ENCODE measurements around the gene KCNJ6. TPM values are rescaled to one million over a fixed set of nuclear protein-coding genes. Genes with fewer than 3 reads are reported as not detected.

Gene KCNJ6
- total and polyA plus RNA-seq, 2 donors from 2014 or later, result 0.06 TPM; not detected in 1

GRCh38 chr21:37766129-37766528 is 150.1 kb downstream of the KCNJ6 start:
- Histone ChIP-seq H3K9me3 (ENCODE audit: control insufficient read depth in 2 of 3, insufficient read depth in 1 of 3, low read length in 3 of 3) (no peaks in the 10 kb centered on the region), H3K27ac (ENCODE audit: low read depth in 2 of 2, low read length in 2 of 2) (no peak overlapping the region), H3K36me3 (ENCODE audit: control insufficient read depth in 2 of 3, insufficient read depth in 3 of 3, low read length in 3 of 3) (no peaks in the 10 kb centered on the region), H3K9ac (ENCODE audit: low read length in 3 of 3) (no peak overlapping the region), H3K27me3 (ENCODE audit: control insufficient read depth, insufficient read depth, low read length) (no peaks in the 10 kb centered on the region), H3K4me3 (ENCODE audit: low read length in 3 of 3) (no peak overlapping the region), H3K4me1 (ENCODE audit: control insufficient read depth in 2 of 3, insufficient read depth in 2 of 3, low read depth in 1 of 3, low read length in 3 of 3) (no peaks in the 10 kb centered on the region)
- no peak for TF ChIP-seq CTCF (IDR thresholded peaks at IDR 0.05; ENCODE audit: borderline replicate concordance, extremely low read depth, insufficient read depth)
- DNase-seq, result no peak
- FAIRE-seq, result no peak
- intact Hi-C loops (cut with DNase I), result no loop called here

GRCh38 chr21:37765221-37765900 is 150.9 kb downstream of the KCNJ6 start:
- Histone ChIP-seq H3K27ac (ENCODE audit: low read depth in 2 of 2, low read length in 2 of 2) (no peak overlapping the region), H3K36me3 (ENCODE audit: control insufficient read depth in 2 of 3, insufficient read depth in 3 of 3, low read length in 3 of 3) (no peaks in the 10 kb centered on the region), H3K27me3 (ENCODE audit: control insufficient read depth, insufficient read depth, low read length) (no peaks in the 10 kb centered on the region), H3K9ac (ENCODE audit: low read length in 3 of 3) (no peak overlapping the region), H3K4me3 (ENCODE audit: low read length in 3 of 3) (no peak overlapping the region), H3K4me1 (ENCODE audit: control insufficient read depth in 2 of 3, insufficient read depth in 2 of 3, low read depth in 1 of 3, low read length in 3 of 3) (no peaks in the 10 kb centered on the region), H3K9me3 (ENCODE audit: control insufficient read depth in 2 of 3, insufficient read depth in 1 of 3, low read length in 3 of 3) (no peaks in the 10 kb centered on the region)
- FAIRE-seq (no peak), DNase-seq (no peak)
- intact Hi-C loops (cut with DNase I), result no loop called here
- no peak for TF ChIP-seq CTCF (IDR thresholded peaks at IDR 0.05; ENCODE audit: borderline replicate concordance, extremely low read depth, insufficient read depth)

GRCh38 chr21:37764691-37765090 is 151.6 kb downstream of the KCNJ6 start:
- H3K4me1 ChIP-seq (ENCODE audit: control insufficient read depth in 2 of 3, insufficient read depth in 2 of 3, low read depth in 1 of 3, low read length in 3 of 3), result no peaks in the 10 kb centered on the region
- intact Hi-C loops (cut with DNase I), result no loop called here
- no peak for TF ChIP-seq CTCF (IDR thresholded peaks at IDR 0.05; ENCODE audit: borderline replicate concordance, extremely low read depth, insufficient read depth)
- H3K27me3 ChIP-seq (ENCODE audit: control insufficient read depth, insufficient read depth, low read length), result no peaks in the 10 kb centered on the region
- H3K9ac ChIP-seq (ENCODE audit: low read length in 3 of 3), result no peak overlapping the region
- H3K9me3 ChIP-seq (ENCODE audit: control insufficient read depth in 2 of 3, insufficient read depth in 1 of 3, low read length in 3 of 3), result no peaks in the 10 kb centered on the region
- no peaks in the 10 kb centered on the region for H3K36me3 ChIP-seq (ENCODE audit: control insufficient read depth in 2 of 3, insufficient read depth in 3 of 3, low read length in 3 of 3)
- FAIRE-seq, result no peak
- H3K4me3 ChIP-seq (ENCODE audit: low read length in 3 of 3), result no peak overlapping the region
- DNase-seq, result no peak
- H3K27ac ChIP-seq (ENCODE audit: low read depth in 2 of 2, low read length in 2 of 2), result no peak overlapping the region

GRCh38 chr21:37763298-37763697 is 153.0 kb downstream of the KCNJ6 start:
- Histone ChIP-seq H3K9me3 (ENCODE audit: control insufficient read depth in 2 of 3, insufficient read depth in 1 of 3, low read length in 3 of 3) (no peaks in the 10 kb centered on the region), H3K27ac (ENCODE audit: low read depth in 2 of 2, low read length in 2 of 2) (no peak overlapping the region), H3K36me3 (ENCODE audit: control insufficient read depth in 2 of 3, insufficient read depth in 3 of 3, low read length in 3 of 3) (no peaks in the 10 kb centered on the region), H3K27me3 (ENCODE audit: control insufficient read depth, insufficient read depth, low read length) (no peaks in the 10 kb centered on the region), H3K4me1 (ENCODE audit: control insufficient read depth in 2 of 3, insufficient read depth in 2 of 3, low read depth in 1 of 3, low read length in 3 of 3) (no peaks in the 10 kb centered on the region), H3K9ac (ENCODE audit: low read length in 3 of 3) (no peak overlapping the region), H3K4me3 (ENCODE audit: low read length in 3 of 3) (no peak overlapping the region)
- DNase-seq (no peak), FAIRE-seq (no peak)
- intact Hi-C loops (cut with DNase I), result no loop called here
- no peak for TF ChIP-seq CTCF (IDR thresholded peaks at IDR 0.05; ENCODE audit: borderline replicate concordance, extremely low read depth, insufficient read depth)

Data from kidney (tissue), 14 donors.